T-helper 9 cell (primary cell): Measurements from ENCODE around the gene DECR2.
"Not testable (repeated sequence)": the region's sequence is repeated elsewhere in the genome, so short reads cannot be mapped to it uniquely, and the experiment has no call there.

ENCODE experiments used
- DNase-seq: peaks from one replicate; pipeline ENCODE4 v3.0.0-alpha.2; 2020
- total RNA-seq, 2 donors: gene quantifications; one replicate each; lab custom pipeline; 2026; lab: John Stamatoyannopoulos, UW

DECR2 gene, protein sequence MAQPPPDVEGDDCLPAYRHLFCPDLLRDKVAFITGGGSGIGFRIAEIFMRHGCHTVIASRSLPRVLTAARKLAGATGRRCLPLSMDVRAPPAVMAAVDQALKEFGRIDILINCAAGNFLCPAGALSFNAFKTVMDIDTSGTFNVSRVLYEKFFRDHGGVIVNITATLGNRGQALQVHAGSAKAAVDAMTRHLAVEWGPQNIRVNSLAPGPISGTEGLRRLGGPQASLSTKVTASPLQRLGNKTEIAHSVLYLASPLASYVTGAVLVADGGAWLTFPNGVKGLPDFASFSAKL
- total RNA-seq, result 2.7 to 3.3 reads per million in 2 donors

DNA sequence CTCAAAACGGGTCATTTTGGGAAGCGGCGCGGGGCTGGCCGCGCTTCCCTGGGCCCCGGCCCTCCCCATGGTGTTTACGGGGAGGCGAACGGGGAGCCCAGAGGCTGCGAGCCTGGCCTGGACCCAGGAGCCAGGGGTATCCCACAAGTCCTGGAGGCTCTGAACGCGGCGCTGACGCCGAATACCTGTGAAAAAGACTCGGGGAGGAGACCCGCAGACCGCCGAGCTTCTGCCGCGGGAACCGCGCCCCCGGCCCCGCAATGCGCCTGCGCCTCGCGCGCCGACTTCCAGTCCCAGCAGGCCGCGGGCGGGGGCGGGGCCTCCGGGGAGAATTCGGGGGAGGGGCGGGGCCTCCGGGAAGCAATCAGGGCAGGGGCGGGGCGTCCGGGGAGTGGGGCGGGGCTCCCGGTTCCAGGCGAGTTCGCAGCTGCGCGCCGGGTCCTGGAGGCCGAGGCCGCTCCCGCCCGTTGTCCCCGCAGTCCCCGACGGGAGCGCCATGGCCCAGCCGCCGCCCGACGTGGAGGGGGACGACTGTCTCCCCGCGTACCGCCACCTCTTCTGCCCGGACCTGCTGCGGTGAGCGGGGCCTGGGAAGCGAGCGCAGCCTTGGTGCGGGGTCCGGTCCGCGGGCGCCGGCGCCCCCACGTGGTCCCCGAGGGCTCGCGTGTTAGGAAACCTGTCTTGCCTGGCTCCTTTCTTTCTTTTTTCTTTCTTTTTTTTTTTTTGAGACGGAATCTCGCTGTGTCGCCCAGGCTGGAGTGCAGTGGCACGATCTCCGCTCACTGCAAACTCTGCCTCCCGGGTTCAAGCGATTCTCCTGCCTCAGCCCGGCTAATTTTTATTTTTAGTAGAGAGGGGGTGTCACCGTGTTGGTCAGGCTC lies at the start of gene DECR2:
Gene DECR2, plus strand, starts transcription at position 418 of the 881 bp plus-strand sequence. Its CDS starts 79 bp downstream, at position 497.
- peak; percentile 100 for DNase-seq

DNA sequence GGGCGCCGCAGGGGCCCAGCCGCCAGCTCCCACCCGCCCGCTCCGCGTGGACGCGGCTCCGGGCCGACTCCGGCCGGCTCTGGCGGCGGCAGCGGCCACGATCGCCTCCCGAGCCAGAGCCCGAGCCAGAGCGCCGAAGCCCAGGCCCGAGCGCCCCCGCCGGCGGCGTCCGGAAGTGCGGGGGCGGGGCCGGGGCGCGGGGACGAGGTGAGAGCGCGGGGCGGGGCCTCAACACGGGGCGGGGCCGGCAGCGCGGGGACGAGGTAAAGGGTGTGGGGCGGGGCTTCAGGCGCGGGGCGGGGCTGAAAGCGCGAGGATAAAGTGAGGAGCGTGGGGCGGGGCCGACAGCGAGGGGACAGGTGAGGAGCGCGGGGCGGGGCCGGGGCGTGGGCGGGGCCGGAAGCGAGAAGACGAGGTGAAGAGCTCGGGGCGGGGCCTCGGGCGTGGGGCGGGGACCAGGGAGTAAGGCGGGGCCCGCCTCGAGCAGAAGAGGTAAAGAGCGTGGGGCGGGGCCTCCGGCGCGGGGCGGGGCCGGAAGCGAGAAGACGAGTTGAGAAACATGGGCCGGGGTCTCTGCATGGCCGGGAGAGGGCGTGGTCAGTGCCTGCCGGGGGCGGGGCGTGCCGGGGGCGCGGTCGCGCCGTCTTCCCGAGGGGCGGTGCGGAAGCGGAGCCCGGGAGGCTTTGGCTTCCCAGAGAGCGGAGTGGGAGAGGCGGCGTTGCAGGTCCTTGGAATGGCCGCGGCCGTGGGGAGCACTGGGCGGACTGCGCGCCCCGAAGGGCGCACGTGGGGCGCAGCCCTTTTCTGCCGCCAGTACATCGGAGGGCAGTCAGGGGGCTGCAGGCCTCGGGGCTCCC lies 48.9 kb upstream of the DECR2 start, which contains the start of gene AXIN1:
Gene AXIN1, minus strand, starts transcription at position 177 of the 857 bp plus-strand sequence. CDS start 5,698 bp downstream, outside the sequence.
- DNase-seq, result peak; percentile 100

DNA sequence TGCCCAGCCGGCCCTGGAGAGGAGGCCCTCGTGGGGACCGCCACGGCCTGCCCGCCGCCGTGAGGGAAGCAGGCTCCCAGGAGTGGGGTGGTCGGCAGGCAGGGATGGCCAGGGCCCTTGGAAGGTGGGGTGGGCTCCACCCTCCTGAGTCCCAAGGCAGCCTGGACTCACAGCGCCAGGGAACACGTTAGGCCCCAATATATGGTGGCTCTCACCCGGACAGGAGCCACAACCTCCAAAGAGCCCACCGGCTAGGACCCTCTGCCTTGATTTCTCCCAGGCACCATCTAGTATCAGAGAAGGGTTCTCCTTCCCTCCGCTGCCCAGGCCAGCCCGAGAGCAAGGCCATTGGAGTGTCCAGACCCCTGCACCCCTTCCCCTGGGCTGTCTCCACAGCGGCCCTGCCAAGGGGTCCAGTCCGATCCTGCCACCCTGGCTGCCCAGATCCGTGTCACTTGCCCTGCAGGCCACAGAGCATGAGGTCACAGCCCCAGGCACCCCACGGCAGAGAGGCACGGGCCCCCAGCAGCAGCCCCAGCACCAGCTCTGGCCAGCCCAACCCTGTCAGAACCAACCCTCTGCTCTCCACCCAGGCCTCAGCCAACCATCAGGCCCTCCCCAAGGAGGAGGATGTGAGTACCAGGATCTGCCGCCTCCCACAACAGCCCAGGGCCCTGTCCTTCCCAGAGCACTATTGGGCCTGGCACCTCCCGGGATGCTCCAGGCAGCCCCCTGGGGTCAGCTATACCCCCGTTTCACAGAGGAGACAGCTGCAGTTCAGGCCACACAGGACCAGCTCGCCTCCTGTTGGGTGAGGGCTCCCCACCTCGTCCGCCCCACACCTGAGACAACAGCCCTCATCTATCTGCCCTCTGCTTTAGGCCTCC lies 48.0 kb upstream of the DECR2 start:
- DNase-seq, result no peak

DNA sequence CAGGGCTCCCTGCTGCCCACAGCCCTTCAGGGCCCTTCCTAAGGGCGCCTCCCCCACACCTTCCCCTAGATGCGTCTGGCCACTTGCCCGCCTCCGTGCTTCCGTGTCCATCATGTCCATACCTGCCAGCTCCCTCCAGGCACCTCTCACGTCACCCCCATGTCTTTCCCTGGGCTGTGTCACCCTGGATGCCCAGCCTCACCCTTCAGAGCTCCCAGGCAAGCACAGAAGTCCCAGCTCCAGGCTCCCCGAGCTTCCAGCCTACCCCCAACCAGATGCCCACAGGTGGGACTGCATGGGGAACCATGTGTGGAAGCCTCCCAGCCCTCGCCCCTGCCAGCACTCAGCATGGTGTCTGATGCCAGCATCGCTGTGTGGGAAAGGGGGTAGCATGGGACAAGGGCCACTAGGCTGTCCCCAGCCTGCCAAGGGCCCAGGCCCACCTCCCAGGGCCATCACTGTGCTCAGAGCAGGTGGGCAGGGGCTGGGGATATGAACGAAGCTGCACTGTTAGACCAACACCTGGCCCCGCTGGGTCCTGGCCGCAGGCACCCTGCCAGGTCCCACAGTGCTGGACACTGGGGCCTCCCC lies 47.3 kb upstream of the DECR2 start:
- no peak for DNase-seq

DNA sequence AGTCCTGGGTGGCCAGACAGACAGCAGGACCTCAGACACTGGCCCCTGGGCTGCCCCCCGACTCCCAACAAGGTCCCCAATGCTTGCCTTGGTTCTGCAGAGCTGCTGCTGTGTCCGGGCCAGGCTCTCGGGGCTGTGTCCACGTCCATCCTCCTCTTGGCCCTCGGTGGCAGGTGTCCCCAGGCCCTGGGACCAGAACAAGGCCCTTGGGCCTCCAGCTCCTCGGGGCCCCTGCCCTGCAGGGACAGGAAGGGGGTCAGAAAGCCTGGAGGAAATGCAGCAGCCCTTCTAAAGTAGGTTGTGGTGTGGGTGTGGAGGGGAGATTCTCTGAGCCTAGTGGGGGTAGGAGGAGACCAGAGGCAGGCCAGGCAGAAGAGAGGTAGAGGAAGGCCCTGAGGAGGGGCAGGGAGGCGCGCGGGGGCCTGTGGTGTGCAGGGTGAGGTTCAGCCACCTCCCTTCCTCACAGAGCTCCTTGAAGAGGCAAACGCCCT lies 46.7 kb upstream of the DECR2 start:
- no peak for DNase-seq

DNA sequence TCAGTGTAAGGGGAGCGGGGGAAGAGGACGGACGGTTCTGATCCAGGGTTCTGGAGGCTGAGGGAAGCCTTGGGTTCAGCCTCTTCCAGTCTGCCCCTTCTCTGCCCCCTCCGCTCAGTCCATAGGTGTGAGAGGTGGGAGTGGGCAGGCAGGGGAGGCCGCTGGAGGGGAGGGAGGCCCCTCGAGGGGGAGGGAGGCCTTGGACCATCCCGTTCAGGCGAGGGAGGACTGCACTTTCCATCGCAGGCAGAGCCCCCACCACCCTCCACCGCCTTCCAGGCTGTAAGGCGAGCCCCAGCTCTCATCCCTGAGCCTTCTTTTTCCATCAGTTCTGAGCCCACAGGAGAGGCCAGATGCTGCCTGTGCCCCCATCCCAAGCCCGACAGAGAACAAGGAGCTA lies 44.9 kb upstream of the DECR2 start:
- DNase-seq, result no peak

DNA sequence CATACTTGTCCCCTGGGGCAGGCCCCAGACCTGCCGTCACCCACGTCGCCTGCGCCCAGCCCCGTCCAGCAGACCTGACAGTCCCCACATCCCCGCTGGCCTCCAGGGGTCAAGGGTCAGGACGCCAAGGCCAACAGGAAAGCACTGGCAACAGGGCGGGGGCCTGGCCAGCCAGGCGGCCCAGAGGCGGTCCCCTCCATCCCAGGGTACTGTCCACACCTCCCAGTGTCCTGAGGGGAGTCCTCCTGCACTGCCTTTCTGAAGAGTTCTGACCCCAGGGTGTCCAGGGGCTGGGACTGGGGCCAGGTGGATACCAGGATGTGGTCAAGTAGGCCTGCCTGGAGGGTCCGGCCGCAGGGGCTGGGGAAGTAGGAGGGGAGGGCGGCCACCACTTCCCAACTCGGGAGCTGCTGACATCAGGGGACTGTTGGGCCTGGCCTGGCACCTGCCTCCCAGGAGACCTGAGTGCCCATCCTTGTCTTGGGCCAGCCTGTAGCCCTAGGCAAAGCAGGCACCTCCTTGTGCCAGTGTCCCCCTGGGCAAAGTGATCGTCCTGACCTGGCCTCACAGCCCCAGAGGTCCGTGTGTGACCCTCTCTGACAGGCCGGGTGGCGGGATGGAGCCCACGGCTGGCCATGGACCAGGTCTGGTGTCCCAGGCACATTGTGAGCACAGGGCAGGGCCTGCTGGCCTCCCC lies 42.5 kb upstream of the DECR2 start:
- no peak for DNase-seq

DNA sequence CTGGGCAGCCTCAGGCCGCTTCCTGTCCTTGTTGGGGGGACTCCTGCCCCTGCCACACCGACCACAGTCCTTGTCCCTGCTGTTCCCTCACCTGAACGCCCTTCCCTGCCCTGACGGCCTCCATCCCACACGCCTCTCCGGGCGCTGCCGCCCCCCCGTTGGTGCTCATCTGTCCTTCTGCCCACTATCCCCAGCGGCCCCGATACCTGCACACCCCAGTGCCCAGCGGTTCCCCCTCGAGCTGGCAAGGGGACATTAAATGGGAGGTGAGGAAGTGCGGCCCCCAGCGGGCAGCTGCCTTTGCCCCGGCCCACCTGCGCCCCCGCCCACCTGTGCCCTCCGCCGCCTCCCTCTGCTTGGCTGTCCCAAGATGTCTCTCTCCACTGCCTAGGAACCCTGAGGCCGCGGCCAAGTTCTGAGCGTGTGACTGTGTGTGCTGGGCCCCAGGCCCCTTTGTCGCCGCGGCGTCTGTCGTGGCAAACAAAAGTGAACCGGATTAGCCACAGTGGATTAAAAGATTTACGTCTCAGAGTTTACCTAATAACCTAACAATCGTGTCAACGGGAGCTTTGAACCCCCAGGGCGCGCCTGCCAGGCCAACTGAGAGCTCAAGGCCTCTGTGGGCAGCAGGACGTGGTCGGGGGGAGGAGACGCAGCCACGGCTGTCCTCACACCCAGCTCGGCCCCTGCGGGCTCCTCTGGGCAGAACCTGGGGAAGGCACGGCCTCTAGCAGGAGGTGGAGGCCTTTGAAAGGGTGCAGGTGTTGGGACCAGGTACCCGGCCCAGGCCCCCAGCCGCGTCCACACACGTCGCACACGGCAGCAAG lies 41.6 kb upstream of the DECR2 start:
- no peak for DNase-seq

DNA sequence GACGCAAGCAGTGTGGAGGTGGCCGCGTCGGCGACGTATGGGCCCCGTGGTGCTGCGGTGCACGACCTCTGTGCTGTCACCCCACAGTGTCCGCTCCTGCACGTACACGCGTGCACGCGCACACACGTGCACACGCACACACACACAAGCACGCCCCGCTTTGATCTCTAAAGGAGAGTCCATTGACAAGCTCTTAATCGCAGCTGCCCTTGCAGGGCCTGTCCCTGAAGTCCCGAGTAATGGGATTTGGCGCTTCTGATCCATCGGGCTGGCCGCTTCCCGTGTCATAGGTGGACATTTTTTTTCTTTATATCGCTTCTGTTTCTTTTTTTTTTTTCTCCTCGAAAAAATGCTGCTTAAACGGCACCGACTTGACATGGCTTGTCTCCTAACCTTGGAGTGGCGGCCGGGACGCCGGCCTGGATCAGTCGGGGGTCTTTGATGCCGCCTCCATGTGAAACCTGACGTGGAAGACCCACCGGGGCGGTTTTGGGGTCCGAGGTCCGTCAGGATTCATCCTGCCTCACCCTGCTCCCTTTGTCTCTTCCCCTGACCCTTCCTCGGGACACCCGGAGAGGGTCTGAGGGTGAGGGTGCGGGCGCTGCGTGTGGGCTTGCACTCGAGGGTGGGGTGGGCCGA lies 40.9 kb upstream of the DECR2 start:
- DNase-seq, result no peak

DNA sequence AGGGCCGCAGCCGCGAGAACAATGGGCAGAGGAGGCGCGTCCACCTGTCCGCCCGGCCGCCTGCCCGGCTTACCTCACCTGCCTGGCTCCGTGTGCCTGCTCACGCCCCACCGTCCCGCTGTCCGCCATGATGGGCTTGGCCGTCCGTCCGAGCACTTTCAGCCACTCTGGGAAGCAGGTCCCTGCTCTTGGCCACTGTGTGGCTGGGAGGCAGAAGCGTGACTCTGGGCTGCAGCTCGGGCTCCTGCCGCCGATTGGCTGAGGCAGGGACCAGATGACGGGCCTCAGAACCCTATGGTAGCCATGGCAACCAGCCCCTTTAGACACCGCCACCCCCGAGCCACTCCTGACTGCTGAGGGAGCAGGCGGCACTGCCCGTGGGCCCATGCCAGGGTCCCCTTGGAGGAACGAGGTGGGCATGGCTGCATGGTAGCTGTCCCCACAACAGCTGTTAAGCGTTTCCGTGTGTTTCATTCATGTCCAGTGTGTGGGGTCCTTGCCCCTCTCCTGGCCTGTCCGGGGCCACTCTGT lies 40.3 kb upstream of the DECR2 start:
- no peak for DNase-seq

DNA sequence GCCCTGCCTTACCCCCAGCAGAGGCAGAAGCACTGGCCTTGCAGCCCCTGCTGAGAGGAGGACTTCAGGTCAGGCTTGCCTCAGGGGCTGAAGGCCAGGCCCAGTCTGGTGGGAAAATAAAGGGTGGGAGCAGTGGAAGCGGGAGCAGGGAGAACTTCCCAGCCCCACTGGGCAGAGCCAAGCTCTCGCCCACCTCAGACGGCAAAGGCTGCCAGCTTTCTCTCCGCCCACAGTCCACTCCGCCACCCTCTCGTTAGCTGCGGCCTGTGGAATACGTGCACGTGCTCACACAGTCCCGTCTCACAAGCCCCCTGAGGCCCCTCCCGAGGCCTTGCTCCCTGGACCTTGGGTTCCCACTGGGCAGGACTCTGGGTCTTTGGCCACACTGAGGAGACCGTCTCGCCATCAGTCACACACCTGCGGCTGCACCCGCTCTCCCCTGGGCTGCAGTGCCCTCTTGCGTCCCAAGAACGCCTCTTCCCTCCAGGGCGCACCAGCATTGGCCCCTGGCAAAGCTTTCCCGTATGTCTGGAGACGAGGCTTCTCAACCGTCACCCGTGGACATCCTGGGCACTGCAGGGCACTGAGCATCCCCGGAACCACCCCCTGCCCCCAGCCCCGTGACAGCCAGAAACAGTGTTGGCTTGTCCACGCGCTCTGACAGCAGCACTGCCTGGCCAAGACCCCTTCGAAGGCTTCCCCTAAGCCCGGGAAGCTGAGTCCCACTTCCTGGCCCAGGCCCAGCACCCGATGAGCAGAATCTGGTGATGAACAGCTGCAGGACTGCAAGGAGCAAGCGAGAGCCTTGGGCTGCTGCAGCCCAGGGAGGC lies 39.6 kb upstream of the DECR2 start:
- DNase-seq, result peak; percentile 63

DNA sequence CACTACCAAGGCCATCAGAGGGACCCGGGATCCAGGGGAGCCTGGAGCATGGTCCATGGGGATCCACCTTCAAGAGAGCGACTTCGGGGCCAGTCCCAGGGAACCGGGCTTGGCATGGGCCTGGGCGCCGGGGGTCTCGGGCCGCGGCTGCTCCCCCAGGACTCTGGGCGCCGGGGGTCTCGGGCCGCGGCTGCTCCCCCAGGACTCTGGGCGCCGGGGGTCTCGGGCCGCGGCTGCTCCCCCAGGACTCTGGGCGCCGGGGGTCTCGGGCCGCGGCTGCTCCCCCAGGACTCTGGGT lies 39.0 kb upstream of the DECR2 start:
- DNase-seq, result not testable (repeated sequence)

DNA sequence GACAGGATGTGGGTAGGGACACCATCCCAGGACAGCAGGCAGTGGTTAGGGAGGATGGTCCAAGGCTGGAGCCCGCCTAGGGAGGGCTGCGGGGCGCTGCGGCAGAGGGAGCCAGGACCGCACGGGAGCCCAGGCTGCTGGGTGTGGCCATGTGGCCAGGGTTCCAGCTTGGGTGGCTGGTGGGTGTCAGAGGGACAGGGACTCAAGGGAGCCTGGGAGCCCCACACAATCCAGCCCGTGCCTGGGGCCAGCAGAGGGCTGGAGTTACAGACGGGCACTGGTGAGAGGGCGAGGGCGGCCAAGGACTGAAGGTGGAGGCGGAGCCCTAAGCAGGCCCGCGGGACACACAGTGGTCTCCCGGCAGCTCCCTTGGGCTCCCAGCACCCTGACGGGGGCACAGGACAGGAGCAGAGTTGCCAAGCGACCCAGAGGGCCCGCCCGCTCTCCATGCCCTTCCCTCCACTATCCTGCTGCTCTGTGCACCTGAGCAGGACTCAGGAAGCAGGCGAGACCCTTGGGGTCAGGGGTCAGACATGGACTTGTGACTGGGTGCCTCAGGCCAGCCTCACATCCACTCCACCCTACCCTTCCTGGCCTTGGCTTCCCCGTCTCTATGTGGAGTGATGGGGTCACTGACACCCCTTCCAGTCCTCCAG lies 38.4 kb upstream of the DECR2 start:
- DNase-seq, result no peak

DNA sequence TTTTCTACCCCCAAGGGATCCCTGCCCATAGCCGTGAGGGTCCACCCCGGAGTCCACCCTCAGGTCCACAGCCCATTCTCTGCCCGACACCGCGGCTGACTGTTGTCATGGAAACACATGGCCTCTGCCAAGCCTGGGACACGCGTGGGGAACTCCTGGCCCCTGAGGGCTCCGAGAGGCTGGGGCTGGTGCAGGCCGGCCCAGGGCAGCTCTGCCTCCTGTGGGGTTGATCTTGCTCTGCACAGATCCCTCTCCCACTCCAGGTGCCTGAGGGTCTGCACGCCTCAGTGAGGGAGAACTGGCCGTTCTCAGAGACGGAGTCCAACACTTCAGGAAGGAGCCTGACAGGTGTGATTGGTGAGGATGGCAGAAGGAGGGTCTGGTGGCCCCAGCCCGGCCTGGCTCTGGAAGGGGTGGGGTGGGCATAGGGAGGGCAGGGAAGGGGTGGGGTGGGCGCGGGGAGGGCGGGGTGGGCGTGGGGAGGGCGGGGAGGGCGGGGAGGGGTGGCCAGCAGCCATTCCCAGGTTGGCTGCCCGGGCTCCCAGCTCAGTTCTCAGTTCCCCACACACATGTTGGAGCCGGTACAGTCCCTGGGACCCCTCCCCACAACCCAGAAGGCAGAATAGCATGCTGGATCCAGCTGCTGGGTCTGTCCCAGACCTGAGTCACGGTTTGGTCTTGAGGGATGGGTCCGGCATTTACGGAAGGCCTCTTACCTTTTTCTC lies 37.8 kb upstream of the DECR2 start:
- no peak for DNase-seq

DNA sequence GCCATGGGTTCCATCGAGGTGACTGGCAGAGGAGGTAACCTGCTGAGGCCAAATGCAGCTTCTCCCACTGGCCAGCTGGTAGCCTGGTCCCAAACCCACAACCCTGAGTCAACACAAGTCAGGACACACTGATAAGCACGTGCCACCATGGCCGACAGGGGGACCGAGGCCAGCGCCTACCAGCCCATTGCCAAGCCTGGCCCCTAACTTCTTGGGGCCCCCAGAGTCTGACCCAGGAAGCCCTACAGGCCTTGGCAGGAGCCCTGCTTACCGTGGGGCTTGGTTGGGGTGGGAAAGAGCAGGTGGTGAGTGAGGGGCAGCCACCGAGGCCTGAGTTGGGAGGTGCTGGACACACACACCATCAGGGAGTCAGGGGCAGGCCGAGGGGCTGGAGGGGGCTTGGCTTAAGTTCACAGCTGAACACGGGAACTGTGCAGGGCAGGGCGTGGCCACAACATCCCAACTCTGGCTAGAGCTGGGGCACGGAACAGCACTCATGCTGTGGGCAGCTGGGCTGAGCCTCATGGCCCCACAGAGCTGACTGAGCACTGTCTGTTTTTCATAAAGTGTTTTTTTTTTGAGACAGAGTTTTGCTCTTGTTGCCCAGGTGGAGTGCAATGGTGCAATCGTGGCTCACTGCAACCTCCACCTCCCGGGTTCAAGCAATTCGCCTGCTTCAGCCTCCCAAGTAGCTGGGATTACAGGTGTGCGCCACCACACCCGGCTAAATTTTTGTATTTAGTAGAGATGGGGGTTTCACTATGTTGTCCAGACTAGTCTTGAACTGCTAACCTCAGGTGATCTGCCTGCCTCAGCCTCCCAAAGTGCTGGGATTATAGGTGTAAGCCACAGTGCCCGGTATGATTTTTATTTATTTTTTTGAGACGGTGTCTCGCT lies 36.8 kb upstream of the DECR2 start:
- no peak for DNase-seq

DNA sequence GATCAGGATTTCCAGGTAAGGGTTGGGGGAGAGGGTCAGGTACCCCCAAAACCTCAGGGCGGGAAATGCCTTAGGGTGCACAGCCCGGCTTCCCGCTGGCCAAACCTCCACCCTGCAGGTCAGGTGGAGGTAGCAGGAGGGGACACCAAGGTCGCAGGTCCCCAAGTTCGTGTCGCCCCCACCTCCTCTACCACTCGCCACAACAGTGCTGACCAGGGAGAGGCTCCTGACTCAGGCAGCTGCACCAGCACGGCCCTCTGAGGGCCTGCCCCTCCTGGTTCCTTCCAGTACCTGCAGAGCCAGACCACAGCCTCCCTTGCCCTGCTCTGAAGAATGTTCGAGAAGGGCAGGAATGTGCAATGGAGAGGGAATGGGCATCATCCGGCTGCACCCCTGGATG lies 35.2 kb upstream of the DECR2 start:
- DNase-seq, result no peak
